Right cardiac atrium (tissue), 5 donors: Measurements from ENCODE around the gene RHOF. TPM values are rescaled to one million over a fixed set of nuclear protein-coding genes. Genes with fewer than 3 reads are reported as not detected.

Source experiments
- ATAC-seq, 2 donors: fragments of 200-7000 bp; cut with Tn5 transposase; one replicate each; pipeline versions ENCODE4 v1.8.0 to v1.9.1; 2020; ENCODE audit warnings: moderate library complexity in 2 of 2, mild to moderate bottlenecking in 1 of 2
- DNase-seq, 3 donors: peaks; one replicate each; pipeline ENCODE4 v3.0.0-alpha.2; 2020
- H3K27ac ChIP-seq: one replicate; pipeline ENCODE4 v1.5.1; 2013; ENCODE audit warnings: mild to moderate bottlenecking, low read length, control low read depth, moderate library complexity
- H3K27me3 ChIP-seq: one replicate; pipeline ENCODE4 v1.6.1; 2013; ENCODE audit not compliant: control insufficient read depth, insufficient read depth
- H3K4me1 ChIP-seq: one replicate; pipeline ENCODE4 v1.6.1; 2013; ENCODE audit warnings: low read length; ENCODE audit not compliant: control insufficient read depth, insufficient read depth
- H3K4me3 ChIP-seq: one replicate; pipeline ENCODE4 v1.5.1; 2013; ENCODE audit warnings: low read length, control low read depth
- H3K9me3 ChIP-seq: one replicate; pipeline ENCODE4 v1.6.1; 2013; ENCODE audit warnings: low read length; ENCODE audit not compliant: control insufficient read depth
- WGBS: extraction: QIAGEN DNeasy Blood & Tissue Kit; methylation state at CpG from one replicate; pipeline ENCODE4 v1.1.7; 2013; 5-methylcytosine and 5-hydroxymethylcytosine counted together
- intact Hi-C, 4 donors: fragments of 100-400 bp; cut with DNase I; formaldehyde crosslinking; loops; one replicate each; pipeline versions ENCODE4 v1.11.0 to v1.14.0; 2022 to 2023
- polyA plus RNA-seq: library from polyadenylated mRNA; stranded (reverse); fragments of 200-250 nt; gene quantifications from one replicate; pipeline ENCODE4 v1.2.3, GENCODE V29; 2013
- total RNA-seq, 4 donors: library from RNA; stranded (reverse); fragmentation: NEBNext Ultra II Directional; extraction: Animal tissue kit (Norgen Biotek cat#: 25700); gene quantifications; one replicate each; pipeline ENCODE4 v1.2.1, GENCODE V29; 2021
- donor health status: healthy with polysubstance abuse.
- donor health status: DM: no; HTN: yes; CAD: no.
- donor health status: DM: no; HTN: no; CAD: no.
- donor health status: DM: no; HTN: yes; CAD: no; lungs with severe emphysema.
- donor health status: DM: yes; HTN: yes; CAD: no.

RHOF gene
- total and polyA plus RNA-seq, 5 donors, result 11.2 to 23.3 (median 21.7) TPM

- WGBS, result 89% methylated on average over 18 of the region's 18 CpGs
- H3K9me3 ChIP-seq, result no peaks in the 10 kb centered on the region
- ATAC-seq (no peak), DNase-seq (no peak)
- H3K27me3 ChIP-seq, result no peaks in the 10 kb centered on the region
- H3K4me1 ChIP-seq, result peaks cover 3% of the 10 kb centered on the region
- H3K27ac ChIP-seq, result no peak overlapping the region
- intact Hi-C loops, result loop anchor here in 1 of 4 donors (10.0 kb wide), 1 partner anchor 67 kb away; the partner anchor contains the start of gene PSMD9
- H3K4me3 ChIP-seq, result no peak overlapping the region
Observed at GRCh38 chr12:121817648-121818043, 24.2 kb upstream of the RHOF start.

GRCh38 chr12:121816925-121817647, 23.6 kb upstream of the RHOF start:
- Histone ChIP-seq H3K4me1 (peaks cover 3% of the 10 kb centered on the region), H3K9me3 (no peaks in the 10 kb centered on the region), H3K27ac (no peak overlapping the region), H3K27me3 (no peaks in the 10 kb centered on the region), H3K4me3 (no peak overlapping the region)
- 93% methylated on average over 47 of the region's 47 CpGs for whole genome bisulfite sequencing
- DNase-seq (peak in 1 of 3 donors; percentile 71), ATAC-seq (no peak)
- intact Hi-C loops, result loop anchor here in 1 of 4 donors (10.0 kb wide), 1 partner anchor 68 kb away; the partner anchor contains the start of gene PSMD9

GRCh38 chr12:121815263-121815662, 21.8 kb upstream of the RHOF start:
- no peak overlapping the region for H3K4me3 ChIP-seq
- H3K9me3 ChIP-seq, result no peaks in the 10 kb centered on the region
- peaks cover 11% of the 10 kb centered on the region for H3K4me1 ChIP-seq
- 91% methylated on average over 8 of the region's 8 CpGs for WGBS
- H3K27me3 ChIP-seq, result no peaks in the 10 kb centered on the region
- no peak overlapping the region for H3K27ac ChIP-seq
- peak in 1 of 3 donors; percentile 26 for DNase-seq
- intact Hi-C loops, result loop anchor here in 1 of 4 donors (10.0 kb wide), 1 partner anchor 70 kb away; the partner anchor contains the start of gene PSMD9
- ATAC-seq, result no peak

- 93% methylated on average over 31 of the region's 31 CpGs for WGBS
- Histone ChIP-seq H3K9me3 (no peaks in the 10 kb centered on the region), H3K27me3 (no peaks in the 10 kb centered on the region), H3K4me1 (peaks cover 11% of the 10 kb centered on the region), H3K4me3 (no peak overlapping the region), H3K27ac (no peak overlapping the region)
- DNase-seq (peak in 2 of 3 donors; percentile 51 to 68), ATAC-seq (no peak)
- intact Hi-C loops, result loop anchor here in 1 of 4 donors (5.0 to 10.0 kb wide), 2 partner anchors 37 to 70 kb away; partner anchors contain the start of gene PSMD9
Observed at GRCh38 chr12:121814429-121815119, 21.1 kb upstream of the RHOF start.

GRCh38 chr12:121813951-121814350, 20.5 kb upstream of the RHOF start:
- H3K27ac ChIP-seq, result no peak overlapping the region
- intact Hi-C loops, result loop anchor here in 1 of 4 donors (5.0 to 10.0 kb wide), 2 partner anchors 37 to 71 kb away; partner anchors contain the start of gene PSMD9
- 88% methylated on average over 14 of the region's 14 CpGs for WGBS
- H3K27me3 ChIP-seq, result no peaks in the 10 kb centered on the region
- H3K4me1 ChIP-seq, result peaks cover 11% of the 10 kb centered on the region
- no peak overlapping the region for H3K4me3 ChIP-seq
- H3K9me3 ChIP-seq, result no peaks in the 10 kb centered on the region
- DNase-seq (peak in 2 of 3 donors; percentile 51 to 58), ATAC-seq (no peak)

GRCh38 chr12:121812921-121813896, 19.7 kb upstream of the RHOF start:
- WGBS, result 38% methylated on average over 25 of the region's 25 CpGs
- Histone ChIP-seq H3K4me1 (peaks cover 11% of the 10 kb centered on the region), H3K27me3 (no peaks in the 10 kb centered on the region), H3K9me3 (no peaks in the 10 kb centered on the region), H3K27ac (peak overlapping the region; percentile 33), H3K4me3 (peak overlapping the region; percentile 57)
- ATAC-seq (peak in 1 of 2 donors; percentile 6), DNase-seq (peak in 1 of 3 donors; percentile 56)
- intact Hi-C loops, result loop anchor here in 1 of 4 donors (5.0 to 10.0 kb wide), 2 partner anchors 36 to 72 kb away; partner anchors contain the start of gene PSMD9

- peak; percentile 89 to 92 for ATAC-seq
Observed at GRCh38 chr12:121812320-121812871, 18.9 kb upstream of the RHOF start.

GRCh38 chr12:121811434-121812319, 18.2 kb upstream of the RHOF start:
- intact Hi-C loops, result loop anchor here in 3 of 4 donors (2.0 to 10.0 kb wide), 4 partner anchors 15 to 73 kb away; partner anchors contain the start of gene PSMD9 (in 1 of the 3)
- Histone ChIP-seq H3K27ac (peak overlapping the region; percentile 40), H3K4me1 (peaks cover 11% of the 10 kb centered on the region), H3K9me3 (no peaks in the 10 kb centered on the region), H3K4me3 (peak overlapping the region; percentile 57), H3K27me3 (no peaks in the 10 kb centered on the region)
- peak; percentile 87 to 90 for ATAC-seq
- whole genome bisulfite sequencing, result 5% methylated on average over 46 of the region's 46 CpGs
- peak; percentile 80 to 92 (median 89) for DNase-seq

More at GRCh38 chr12:121812320-121812871, 18.9 kb upstream of the RHOF start:
- H3K27ac ChIP-seq, result peak overlapping the region; percentile 40
- 15% methylated on average over 26 of the region's 26 CpGs for WGBS
- peak overlapping the region; percentile 57 for H3K4me3 ChIP-seq
- DNase-seq, result peak; percentile 80 to 93 (median 93)
- intact Hi-C loops, result loop anchor here in 1 of 4 donors (5.0 to 10.0 kb wide), 2 partner anchors 35 to 72 kb away; partner anchors contain the start of gene PSMD9
- peaks cover 11% of the 10 kb centered on the region for H3K4me1 ChIP-seq
- no peaks in the 10 kb centered on the region for H3K9me3 ChIP-seq
- no peaks in the 10 kb centered on the region for H3K27me3 ChIP-seq

- Histone ChIP-seq H3K4me1 (peaks cover 14% of the 10 kb centered on the region), H3K9me3 (no peaks in the 10 kb centered on the region), H3K4me3 (peak overlapping the region; percentile 57), H3K27me3 (no peaks in the 10 kb centered on the region), H3K27ac (no peak overlapping the region)
- intact Hi-C loops, result loop anchor here in 3 of 4 donors (2.0 to 10.0 kb wide), 4 partner anchors 14 to 74 kb away; partner anchors contain the start of gene PSMD9 (in 1 of the 3)
- WGBS, result 59% methylated on average over 6 of the region's 6 CpGs
- DNase-seq (no peak), ATAC-seq (no peak)
Observed at GRCh38 chr12:121810833-121811433, 17.4 kb upstream of the RHOF start.
